GM19328 (cell line): ENCODE results near the gene GDPD4.

Experiments used
- ATAC-seq: cut with Tn5 transposase; IDR thresholded peaks from one replicate; pipeline ENCODE4 v1.9.1; 2021; ENCODE audit warnings: mild to moderate bottlenecking, moderate library complexity; ENCODE audit not compliant: unreplicated experiment

GDPD4 gene

GRCh38 chr11:77206264-77207018, 95.0 kb downstream of the GDPD4 start:
- no peak for ATAC-seq

GRCh38 chr11:77205467-77206263, 95.8 kb downstream of the GDPD4 start:
- no peak for ATAC-seq

DNA sequence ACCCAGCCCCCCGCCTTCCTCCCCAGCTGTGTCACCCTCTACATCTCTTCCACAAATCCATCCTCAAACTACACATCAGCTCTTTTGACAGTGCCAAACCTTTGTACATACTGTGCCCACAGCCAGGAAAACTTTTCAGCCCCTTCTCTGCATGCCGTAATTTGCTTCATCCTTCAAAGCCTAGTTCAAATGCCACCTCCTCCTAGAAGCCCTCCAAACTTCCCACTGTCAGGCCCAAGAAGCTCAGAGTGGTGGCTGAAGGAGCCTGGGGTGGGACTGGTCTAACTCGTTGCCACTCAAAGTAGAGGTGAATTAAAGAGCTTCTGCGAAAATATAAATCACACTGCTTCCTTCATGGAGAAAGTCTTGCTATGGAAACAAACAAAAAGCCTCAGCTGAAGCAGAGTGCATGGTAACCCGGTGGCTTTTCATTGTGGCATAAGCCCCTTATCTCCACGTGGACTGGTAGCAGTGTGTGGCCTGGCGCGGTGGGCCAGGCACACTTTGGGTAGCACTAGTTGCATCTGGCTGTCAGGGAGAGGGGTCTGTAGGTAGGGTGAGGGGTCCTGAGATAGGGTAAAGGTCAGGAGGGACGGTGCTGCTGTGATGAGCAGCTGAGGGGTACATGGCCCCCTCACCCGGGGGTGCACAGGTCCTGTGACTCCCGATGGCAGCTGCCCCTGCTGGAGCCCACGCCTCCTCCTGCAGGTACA, 96.6 kb downstream of the GDPD4 start:
- no peak for ATAC-seq

GRCh38 chr11:77203901-77204753, 97.4 kb downstream of the GDPD4 start:
- ATAC-seq, result no peak

DNA sequence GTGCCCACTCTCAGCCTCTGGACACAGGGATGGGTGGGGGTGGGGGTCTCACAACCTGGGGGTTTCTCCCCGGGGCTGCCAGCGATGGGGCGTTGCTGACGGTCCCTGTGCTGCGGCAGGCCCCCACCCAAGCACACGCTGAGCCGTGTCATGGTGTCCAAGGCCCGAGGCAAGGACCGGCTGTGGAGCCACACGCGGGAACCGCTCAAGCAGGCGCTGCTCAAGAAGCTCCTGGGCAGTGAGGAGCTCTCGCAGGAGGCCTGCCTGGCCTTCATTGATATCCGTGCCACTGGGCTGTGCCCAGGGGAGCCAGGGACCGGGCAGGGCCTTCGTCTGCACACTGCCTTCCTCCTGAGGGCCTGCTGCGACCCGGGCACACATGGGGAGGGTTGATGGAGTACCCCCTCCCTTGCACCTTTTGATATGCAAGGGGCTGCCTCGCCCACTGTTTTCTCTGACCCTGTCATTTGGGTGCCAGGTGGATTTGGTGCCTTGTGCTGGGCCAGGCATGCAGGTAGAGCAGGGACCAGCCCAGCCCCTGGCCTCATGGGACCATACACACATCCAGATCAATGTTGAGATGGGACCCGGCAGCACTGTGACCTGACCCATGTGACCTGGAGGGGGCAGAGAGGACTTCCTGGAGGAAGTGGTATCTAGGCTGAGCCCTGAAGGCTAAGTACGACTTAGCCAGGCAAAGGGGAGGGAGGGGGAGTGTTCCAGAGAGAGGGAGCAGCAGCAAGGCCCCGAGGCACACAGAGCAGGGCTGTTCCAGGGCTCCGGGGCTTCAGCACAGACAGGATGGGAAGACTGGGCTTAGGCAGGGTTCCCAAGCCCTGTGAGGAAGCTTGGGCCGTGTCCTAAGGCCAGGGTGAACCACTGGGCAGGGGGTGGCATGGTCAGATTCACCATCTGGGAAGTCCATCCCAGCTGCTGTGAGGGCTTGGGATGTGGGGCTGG, 98.3 kb downstream of the GDPD4 start:
- no peak for ATAC-seq

- no peak for ATAC-seq
Measured at GRCh38 chr11:77201991-77202841, 99.3 kb downstream of the GDPD4 start.

GRCh38 chr11:77201370-77201769, 100.1 kb downstream of the GDPD4 start:
- ATAC-seq, result no peak

DNA sequence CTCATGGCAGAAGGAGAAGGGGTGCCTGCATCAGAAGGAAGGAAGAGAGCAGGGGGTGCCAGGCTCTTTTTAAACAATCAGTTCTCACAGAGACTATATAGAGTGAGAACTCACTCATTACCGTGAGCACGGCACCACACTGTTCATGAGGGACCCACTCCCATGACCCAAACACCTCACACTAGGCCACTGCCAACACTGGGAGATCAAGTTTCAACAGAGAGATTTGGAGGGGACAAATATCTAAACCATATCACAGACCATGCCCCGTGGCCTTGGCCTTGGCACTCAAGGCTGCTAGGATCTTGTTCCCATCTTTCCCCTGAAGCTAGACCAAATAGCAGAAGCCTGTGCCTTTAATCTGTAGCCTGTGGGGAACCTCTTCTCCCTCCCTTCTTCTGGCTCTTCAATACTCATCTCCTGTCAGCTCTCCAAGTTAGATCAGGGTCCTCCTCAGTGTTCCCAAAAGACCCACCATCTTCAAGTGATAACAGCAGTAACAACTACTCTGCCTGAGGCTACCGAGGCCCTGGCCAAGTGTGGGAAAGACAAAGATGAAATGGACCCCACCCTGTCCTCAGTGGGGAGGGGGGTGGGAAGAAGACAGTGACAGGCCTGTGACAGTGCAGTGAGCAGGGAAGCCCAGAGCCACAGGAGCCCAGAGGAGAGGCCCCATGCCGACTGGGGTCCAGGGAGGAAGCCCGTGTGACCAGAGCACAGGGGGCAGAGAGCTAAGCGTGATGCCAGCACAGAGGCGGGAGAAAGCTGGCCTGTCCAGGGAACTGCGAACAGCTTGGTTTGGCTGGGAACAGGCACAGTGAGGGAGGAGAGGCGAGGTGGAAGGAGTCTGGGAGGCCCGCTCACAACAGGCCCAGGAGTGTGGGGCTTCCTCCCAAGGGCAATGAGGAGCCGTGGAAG, 100.9 kb downstream of the GDPD4 start:
- ATAC-seq, result no peak

- ATAC-seq, result no peak
Measured at GRCh38 chr11:77199137-77199745, 102.2 kb downstream of the GDPD4 start.

DNA sequence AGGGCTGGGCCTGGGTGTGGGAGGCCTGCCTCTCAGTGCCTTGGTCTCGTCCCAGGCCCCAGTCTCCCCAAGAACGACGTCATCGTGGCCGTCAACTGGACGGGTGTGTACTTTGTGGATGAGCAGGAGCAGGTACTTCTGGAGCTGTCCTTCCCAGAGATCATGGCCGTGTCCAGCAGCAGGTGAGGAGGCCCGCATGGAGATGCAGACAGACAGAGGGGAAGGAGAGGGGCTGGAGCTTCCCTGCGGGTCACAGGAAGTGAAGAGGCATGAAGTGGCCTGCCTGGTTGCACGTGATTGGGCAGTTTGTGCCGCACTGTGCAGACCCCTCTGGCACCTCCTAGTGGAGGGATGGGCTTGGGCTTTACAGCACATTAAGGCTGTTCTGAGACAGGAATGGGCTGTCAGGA, 103.0 kb downstream of the GDPD4 start:
- no peak for ATAC-seq

- ATAC-seq, result no peak
Measured at GRCh38 chr11:77197626-77198320, 103.7 kb downstream of the GDPD4 start.

GRCh38 chr11:77196961-77197360, 104.5 kb downstream of the GDPD4 start:
- no peak for ATAC-seq

DNA sequence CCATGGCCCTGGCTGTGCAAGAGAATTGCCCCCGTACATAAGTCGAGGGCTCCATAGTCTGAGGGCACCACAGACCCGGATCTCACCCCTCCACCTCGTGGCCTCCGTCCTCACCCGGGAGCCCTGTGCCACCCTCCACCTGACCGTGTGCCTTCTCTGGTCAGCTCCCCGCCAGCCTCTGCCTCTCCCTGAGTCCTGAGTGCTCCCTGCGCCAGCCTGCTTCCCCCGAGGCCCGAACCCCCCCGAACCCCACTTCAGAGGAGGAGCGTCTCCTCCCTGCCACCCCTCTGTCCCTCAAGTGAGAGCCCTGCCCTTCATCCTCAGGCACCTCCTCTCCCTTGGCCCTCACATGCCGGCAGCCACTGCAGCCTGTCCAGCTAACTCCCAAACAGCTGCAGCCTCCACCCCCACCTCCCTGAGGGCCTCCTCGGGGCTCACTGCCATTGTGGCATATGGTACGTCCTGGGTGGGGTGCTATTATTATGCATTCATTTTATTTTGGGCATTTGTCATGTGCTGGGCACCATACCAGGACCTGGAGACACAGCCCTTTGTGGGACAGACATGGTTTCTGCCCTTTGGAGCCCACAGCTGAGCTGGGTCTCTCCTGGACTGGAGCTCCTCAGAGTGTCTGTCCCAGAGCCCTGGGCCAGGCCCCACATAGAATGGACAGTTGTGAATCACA, 106.3 kb downstream of the GDPD4 start:
- ATAC-seq, result no peak

DNA sequence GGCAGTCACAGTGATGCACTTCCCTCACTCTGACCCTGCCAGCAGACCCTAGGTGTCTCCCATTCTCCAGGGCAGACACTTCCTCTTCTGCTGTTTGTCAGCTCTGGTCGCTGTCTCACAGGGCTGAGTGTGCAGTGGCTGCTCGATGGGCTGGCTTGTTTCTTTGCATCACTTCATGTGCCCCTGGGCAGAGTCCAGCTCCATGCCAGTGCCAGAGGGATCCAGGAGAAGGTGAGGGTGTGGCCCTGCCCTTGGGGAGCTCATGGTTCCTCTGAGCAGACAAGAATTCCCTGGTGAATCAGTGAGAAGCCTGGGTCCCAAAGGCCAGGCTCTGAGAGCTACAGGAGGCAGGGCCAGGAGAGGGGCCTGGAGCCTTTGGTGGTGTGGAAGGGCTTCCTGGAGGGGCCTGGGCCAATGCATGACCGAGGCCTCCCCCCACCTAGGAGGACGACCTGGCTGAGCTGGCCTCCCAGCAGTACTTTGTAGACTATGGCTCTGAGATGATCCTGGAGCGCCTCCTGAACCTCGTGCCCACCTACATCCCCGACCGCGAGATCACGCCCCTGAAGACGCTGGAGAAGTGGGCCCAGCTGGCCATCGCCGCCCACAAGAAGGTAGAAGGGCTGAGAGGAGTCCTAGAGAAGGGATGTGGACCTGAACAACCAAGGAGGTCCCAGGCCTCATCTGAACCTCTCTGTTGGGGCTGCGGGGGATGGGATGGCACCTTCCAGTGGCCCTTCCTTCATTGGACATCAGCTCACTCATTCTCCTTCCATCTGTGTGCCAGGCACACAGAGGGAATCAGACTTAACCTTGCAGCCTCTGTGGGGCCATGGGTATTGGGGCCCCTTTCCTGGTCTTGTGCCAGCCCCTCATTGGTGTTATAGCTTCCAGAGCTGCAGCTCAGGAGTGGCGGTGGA, 107.3 kb downstream of the GDPD4 start:
- no peak for ATAC-seq

- no peak for ATAC-seq
Measured at GRCh38 chr11:77193167-77193566, 108.3 kb downstream of the GDPD4 start.
